ENCODE results near the gene CAPS2. TPM values are rescaled to one million over a fixed set of nuclear protein-coding genes. Genes with fewer than 3 reads are reported as not detected.

CAPS2 gene
- total RNA-seq, 1 experiment from 2014 or later, result 4.3 TPM

GRCh38 chr12:75259143-75259542 is 71.0 kb downstream of the CAPS2 start:
- Histone ChIP-seq H3K4me2 (ENCODE audit: insufficient read depth, insufficient read length, low read length) (no peak overlapping the region), H2BK12ac (ENCODE audit: insufficient read length, low read depth, low read length) (no peak overlapping the region), H3K23ac (ENCODE audit: insufficient read length, low read depth, low read length) (no peak overlapping the region), H4K91ac (ENCODE audit: insufficient read length, low read depth, low read length) (no peak overlapping the region), H3K14ac (ENCODE audit: insufficient read depth, low read length) (no peak overlapping the region), H3K9me3 (ENCODE audit: control insufficient read depth, low read depth, low read length) (no peaks in the 10 kb centered on the region), H2BK15ac (ENCODE audit: low read depth, low read length) (no peak overlapping the region), H2BK20ac (ENCODE audit: low read depth, low read length, poor library complexity, severe bottlenecking) (no peak overlapping the region), H2BK120ac (ENCODE audit: low read depth, low read length, poor library complexity, severe bottlenecking) (no peak overlapping the region), H4K8ac (replicated peaks; ENCODE audit: insufficient read length, low read depth, low read length) (no peak overlapping the region), H3K18ac (ENCODE audit: insufficient read length, low read depth, low read length) (no peak overlapping the region), H4K20me1 (ENCODE audit: control insufficient read depth, insufficient read depth, insufficient read length) (no peaks in the 10 kb centered on the region), H3K27ac (ENCODE audit: insufficient read length, low read depth, low read length) (no peak overlapping the region), H4K5ac (ENCODE audit: insufficient read length, low read depth, low read length) (no peak overlapping the region), H3K4ac (ENCODE audit: low read depth, low read length) (no peak overlapping the region), H3K4me1 (ENCODE audit: insufficient read depth, low read length) (no peaks in the 10 kb centered on the region), H3K56ac (ENCODE audit: insufficient read length, low read depth, low read length) (no peak overlapping the region), H2AFZ (ENCODE audit: low read length) (no peak overlapping the region), H3K27me3 (ENCODE audit: insufficient read depth, low read length) (no peaks in the 10 kb centered on the region), H3K79me1 (ENCODE audit: insufficient read depth, low read depth, low read length, poor library complexity, severe bottlenecking) (no peaks in the 10 kb centered on the region), H3T11ph (ENCODE audit: low read length) (no peak overlapping the region), H3K9ac (ENCODE audit: extremely low read depth, insufficient read length, low read length) (no peak overlapping the region), H3K79me2 (ENCODE audit: insufficient read depth, low read length) (no peaks in the 10 kb centered on the region), H3K23me2 (ENCODE audit: insufficient read length, low read depth, low read length, poor library complexity, severe bottlenecking) (no peaks in the 10 kb centered on the region), H2AK5ac (ENCODE audit: insufficient read length, low read length) (no peak overlapping the region), H2BK5ac (ENCODE audit: insufficient read length, low read length) (no peak overlapping the region)
- no peak overlapping the region for H3K4me3 Mint-ChIP-seq
- H3K9me3 Mint-ChIP-seq, result no peaks in the 10 kb centered on the region
- no peak for TF ChIP-seq CTCF (conservative IDR thresholded peaks at IDR 0.05)
- H3K36me3 Mint-ChIP-seq (ENCODE audit: insufficient read depth in 1 of 3, low read depth in 3 of 3), result no peaks in the 10 kb centered on the region
- no peaks in the 10 kb centered on the region for H3K27me3 Mint-ChIP-seq (ENCODE audit: low read depth)
- DNase-seq, result no peak
- peak overlapping the region in 2 of 3 experiments; percentile 5 to 8; a peak in 2 of 7 replicates for H3K27ac Mint-ChIP-seq
- no CpG with 5 or more reads among the region's 1 CpG for WGBS (ENCODE audit: extremely low coverage, insufficient read length, low lambda C conversion rate)
- H3K4me1 Mint-ChIP-seq, result peaks cover 17 to 27% of the 10 kb centered on the region in 2 experiments
